BJ (cell line): Measurements from ENCODE around the gene RAET1E. TPM values are rescaled to one million over a fixed set of nuclear protein-coding genes. Genes with fewer than 3 reads are reported as not detected.

Experiments
- CTCF ChIA-PET: fragments of 350-600 bp; formaldehyde crosslinking; extraction: SDS; loops from one replicate; lab custom pipeline; 2021; ENCODE audit warnings: antibody characterized with exemption, inconsistent platforms; lab: Yijun Ruan, JAX
- POLR2A ChIA-PET: fragments of 300-600 bp; sonication (Branson Sonifier 250); formaldehyde crosslinking; extraction: SDS; loops from one replicate; lab custom pipeline; 2021; ENCODE audit warnings: antibody characterized with exemption; lab: Charles Lee
- DNase-seq: peaks from one replicate; pipeline ENCODE4 v3.0.0-alpha.2; 2011; ENCODE audit warnings: low read depth
- H3K27me3 ChIP-seq: 2 replicates; pipeline ENCODE4 v1.6.0; 2011; ENCODE audit warnings: low read length; ENCODE audit not compliant: control insufficient read depth, insufficient read depth
- H3K36me3 ChIP-seq: 2 replicates; pipeline ENCODE4 v1.5.1; 2011; ENCODE audit warnings: low read length; ENCODE audit not compliant: control insufficient read depth, insufficient read depth
- H3K4me3 ChIP-seq: 2 replicates; pipeline ENCODE4 v1.5.1; 2011; ENCODE audit warnings: low read depth, mild to moderate bottlenecking, control low read depth, low read length
- polyA plus RNA-seq: library from polyadenylated mRNA; depleted of rRNA; stranded (reverse); fragments of >200 nt; gene quantifications from 2 replicates; pipeline ENCODE4 v1.2.3, GENCODE V29; 2011
- TF ChIP-seq, protein P1 (sequence below): IDR thresholded peaks from 2 replicates; pipeline ENCODE4 v1.5.1; 2011; ENCODE audit warnings: low read depth, mild to moderate bottlenecking, control low read depth, inconsistent platforms, low read length, moderate library complexity; ENCODE audit not compliant: insufficient read depth

RAET1E gene
- polyA plus RNA-seq, 1 experiment = 0.31 TPM

DNA sequence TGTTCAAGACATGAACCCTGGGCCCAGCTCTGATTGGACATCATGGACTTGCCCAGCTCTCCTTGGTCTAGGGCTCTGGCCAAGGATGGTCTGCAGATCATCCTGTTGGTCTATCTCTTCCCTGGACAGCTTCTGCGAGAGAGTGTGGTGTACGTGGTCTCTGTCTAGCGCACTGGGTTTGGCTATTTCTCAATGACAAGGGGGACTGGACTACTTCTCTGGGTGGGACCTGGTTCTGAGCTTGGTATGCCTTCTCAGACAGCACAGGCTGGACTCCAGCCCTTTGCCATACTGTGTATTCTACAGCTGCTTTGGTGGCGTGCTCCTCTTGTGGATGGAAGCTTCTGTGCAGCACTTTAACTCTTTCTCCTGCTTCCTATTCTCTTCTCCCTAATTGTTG is 8.5 kb upstream of the RAET1E start:
- no peak for DNase-seq
- CTCF ChIA-PET = interaction anchor here (0.6 to 2.5 kb wide), 4 partner anchors 10 to 307 kb away, joined by 3 to 7 read pairs (median 4); no protein-coding TSS in a partner anchor
- H3K36me3 ChIP-seq = no peaks in the 10 kb centered on the region
- no peak overlapping the region for H3K4me3 ChIP-seq
- peaks cover 3% of the 10 kb centered on the region for H3K27me3 ChIP-seq
- POLR2A ChIA-PET = no interaction called here
- TF ChIP-seq, protein P1, sequence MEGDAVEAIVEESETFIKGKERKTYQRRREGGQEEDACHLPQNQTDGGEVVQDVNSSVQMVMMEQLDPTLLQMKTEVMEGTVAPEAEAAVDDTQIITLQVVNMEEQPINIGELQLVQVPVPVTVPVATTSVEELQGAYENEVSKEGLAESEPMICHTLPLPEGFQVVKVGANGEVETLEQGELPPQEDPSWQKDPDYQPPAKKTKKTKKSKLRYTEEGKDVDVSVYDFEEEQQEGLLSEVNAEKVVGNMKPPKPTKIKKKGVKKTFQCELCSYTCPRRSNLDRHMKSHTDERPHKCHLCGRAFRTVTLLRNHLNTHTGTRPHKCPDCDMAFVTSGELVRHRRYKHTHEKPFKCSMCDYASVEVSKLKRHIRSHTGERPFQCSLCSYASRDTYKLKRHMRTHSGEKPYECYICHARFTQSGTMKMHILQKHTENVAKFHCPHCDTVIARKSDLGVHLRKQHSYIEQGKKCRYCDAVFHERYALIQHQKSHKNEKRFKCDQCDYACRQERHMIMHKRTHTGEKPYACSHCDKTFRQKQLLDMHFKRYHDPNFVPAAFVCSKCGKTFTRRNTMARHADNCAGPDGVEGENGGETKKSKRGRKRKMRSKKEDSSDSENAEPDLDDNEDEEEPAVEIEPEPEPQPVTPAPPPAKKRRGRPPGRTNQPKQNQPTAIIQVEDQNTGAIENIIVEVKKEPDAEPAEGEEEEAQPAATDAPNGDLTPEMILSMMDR = no peak

DNA sequence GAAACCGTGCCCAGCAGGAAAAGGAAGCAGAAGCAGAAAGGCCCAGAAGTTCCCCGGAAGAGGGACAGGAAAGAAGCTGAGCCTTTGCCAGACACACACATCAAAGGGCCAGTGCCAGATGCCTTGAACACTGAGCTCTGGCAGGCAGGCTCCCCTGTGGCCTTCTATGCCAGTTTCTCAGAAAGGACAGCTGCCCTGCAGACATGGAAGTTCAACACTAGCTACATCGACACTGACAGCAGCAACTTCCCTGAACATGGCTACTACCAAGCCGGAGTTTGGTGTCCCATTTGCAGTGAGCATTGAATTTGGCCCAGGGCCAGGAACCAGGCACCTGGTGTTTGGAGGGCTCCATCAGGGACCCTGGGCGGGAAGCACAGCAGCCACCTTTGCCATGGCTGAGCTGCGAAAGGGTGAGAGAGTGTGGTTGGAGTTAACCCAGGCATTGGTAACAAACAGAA is 8.0 kb upstream of the RAET1E start:
- no peak for DNase-seq
- Histone ChIP-seq H3K4me3 (no peak overlapping the region), H3K36me3 (no peaks in the 10 kb centered on the region), H3K27me3 (peaks cover 3% of the 10 kb centered on the region)
- CTCF ChIA-PET = interaction anchor here (0.9 to 2.5 kb wide), 4 partner anchors 10 to 72 kb away, joined by 3 to 7 read pairs (median 4); no protein-coding TSS in a partner anchor
- TF ChIP-seq, protein P1 = no peak
- POLR2A ChIA-PET = no interaction called here

DNA sequence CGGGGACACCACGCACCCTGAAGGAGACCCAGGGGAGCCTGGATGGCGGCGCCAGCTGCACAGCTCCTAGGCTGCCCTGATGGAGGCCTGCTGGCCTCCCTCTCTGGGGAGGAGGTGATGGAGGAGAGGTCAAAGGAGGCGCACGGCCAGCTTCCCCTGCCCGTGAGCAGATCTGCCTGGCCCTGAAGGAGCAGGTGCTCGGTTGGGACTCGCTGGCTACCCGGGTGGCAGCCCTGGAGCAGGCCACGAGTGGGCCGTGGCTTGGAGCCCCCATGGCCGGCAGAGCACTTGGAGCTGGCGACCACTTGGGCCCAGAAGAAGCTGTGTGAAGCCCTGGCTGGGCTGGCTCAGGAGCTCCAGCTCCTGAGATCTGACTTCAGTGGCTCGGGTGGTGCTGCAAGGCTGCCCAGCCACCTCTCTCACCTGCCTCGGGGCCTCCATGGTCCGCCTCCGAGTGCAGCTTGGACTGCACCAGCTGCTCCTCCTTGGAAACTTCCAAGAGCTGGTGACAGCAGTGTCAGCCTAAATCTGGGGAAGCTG is 7.5 kb upstream of the RAET1E start:
- TF ChIP-seq, protein P1 = no peak
- ChIA-PET POLR2A (no interaction called here), CTCF (interaction anchor here (0.8 to 2.5 kb wide), 7 partner anchors 11 to 878 kb away, joined by 3 to 7 read pairs (median 4); no protein-coding TSS in a partner anchor)

GRCh38 chr6:149904661-149905370 is 6.9 kb upstream of the RAET1E start:
- no peaks in the 10 kb centered on the region for H3K36me3 ChIP-seq
- no peak for DNase-seq
- TF ChIP-seq, protein P1 = no peak
- CTCF ChIA-PET = interaction anchor here (0.8 to 2.5 kb wide), 6 partner anchors 11 to 878 kb away, joined by 3 to 7 read pairs (median 4); no protein-coding TSS in a partner anchor
- POLR2A ChIA-PET = no interaction called here
- no peak overlapping the region for H3K4me3 ChIP-seq
- H3K27me3 ChIP-seq = peaks cover under 1% of the 10 kb centered on the region; the same call in 1 of the 2 replicates

More for the DNA sequence above, 7.5 kb upstream of the RAET1E start:
- DNase-seq = no peak
- no peak overlapping the region for H3K4me3 ChIP-seq
- H3K36me3 ChIP-seq = no peaks in the 10 kb centered on the region
- H3K27me3 ChIP-seq = peaks cover 1% of the 10 kb centered on the region; the same call in 1 of the 2 replicates
